Measurements from ENCODE around the gene COPS7A. TPM values are rescaled to one million over a fixed set of nuclear protein-coding genes. Genes with fewer than 3 reads are reported as not detected.

Gene COPS7A
- total RNA-seq, 1 experiment from 2014 or later: 67.8 TPM

DNA sequence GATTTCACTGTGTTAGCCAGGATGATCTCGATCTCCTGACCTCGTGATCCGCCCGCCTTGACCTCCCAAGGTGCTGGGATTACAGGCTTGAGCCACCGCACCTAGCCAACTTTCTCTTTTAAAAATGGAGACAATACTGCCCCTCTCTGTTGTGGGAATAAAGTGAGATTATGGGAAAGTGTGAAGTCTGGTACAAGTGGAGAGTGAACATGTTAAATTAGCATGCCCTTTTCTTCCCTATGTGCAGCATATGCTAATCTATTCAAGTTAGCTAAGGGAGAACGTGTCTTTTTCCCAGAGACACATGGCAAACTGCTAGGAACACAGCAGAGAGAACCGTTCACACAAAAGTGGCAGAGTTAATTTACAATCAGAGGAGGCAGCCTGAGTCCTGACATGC, 1.5 kb downstream of the COPS7A start:
- H3K4me1 ChIP-seq (ENCODE audit: control insufficient read depth in 1 of 2, insufficient read depth in 2 of 2, low read length in 2 of 2): peaks cover 5 to 26% of the 10 kb centered on the region in 2 experiments; a peak in 3 of 4 replicates
- ATAC-seq: no peak
- intact Hi-C loops (cut with micrococcal nuclease): no loop called here
- BruUV-seq (replicated peaks): no TSS peak
- ChIA-PET POLR2A (no interaction called here), RAD21 (ENCODE audit: low non-redundant PET in 1 of 2, low total read pairs in 2 of 2, uncharacterized antibody in 2 of 2, unreplicated experiment in 2 of 2) (interaction anchor here in 1 of 2 experiments (1.6 kb wide), 1 partner anchor 28 kb away, joined by 3 read pairs; the partner anchor contains the start of gene MLF2), CTCF (interaction anchor here (2.7 kb wide), 1 partner anchor 28 kb away, joined by 16 read pairs; the partner anchor contains the start of gene MLF2)
- no peak overlapping the region for H2AFZ ChIP-seq (ENCODE audit: low read depth, low read length, poor library complexity, severe bottlenecking)
- no peaks in the 10 kb centered on the region for H3K27me3 ChIP-seq (ENCODE audit: insufficient read depth, low read length)
- peak overlapping the region; percentile 100 for H3K4me2 ChIP-seq (ENCODE audit: low read length)
- TF ChIP-seq FOSL1 (IDR thresholded peaks at IDR 0.05; ENCODE audit: low read depth) (no peak), SP1 (IDR thresholded peaks at IDR 0.05; ENCODE audit: low read depth) (no peak), EZH2phosphoT487 (IDR thresholded peaks at IDR 0.05; ENCODE audit: borderline replicate concordance) (no peak)
- H3K9me3 ChIP-seq (ENCODE audit: control insufficient read depth in 1 of 2, insufficient read depth in 1 of 2, low read depth in 1 of 2, low read length in 2 of 2): no peaks in the 10 kb centered on the region
- peaks cover 17 to 20% of the 10 kb centered on the region in 2 experiments; a peak in 3 of 4 replicates for H3K36me3 ChIP-seq (ENCODE audit: control insufficient read depth in 1 of 2, insufficient read depth in 2 of 2, low read length in 2 of 2)
- no peak overlapping the region for H3K27ac ChIP-seq (ENCODE audit: low read depth, low read length)
- DNase-seq (ENCODE audit: low read depth, low spot score): no peak
- no peaks in the 10 kb centered on the region for H3K9me2 ChIP-seq (ENCODE audit: insufficient read depth)
- no peaks in the 10 kb centered on the region for H4K20me1 ChIP-seq (ENCODE audit: insufficient read depth)
- no peak overlapping the region for H3K9ac ChIP-seq (ENCODE audit: low read length)
- peaks cover 14% of the 10 kb centered on the region; the same call in 1 of the 2 replicates for H3K79me2 ChIP-seq (ENCODE audit: insufficient read depth, low read length)
- no peak overlapping the region for H3K4me3 ChIP-seq (replicated peaks in 1 of 2; ENCODE audit: low read depth in 1 of 2, low read length in 2 of 2)

DNA sequence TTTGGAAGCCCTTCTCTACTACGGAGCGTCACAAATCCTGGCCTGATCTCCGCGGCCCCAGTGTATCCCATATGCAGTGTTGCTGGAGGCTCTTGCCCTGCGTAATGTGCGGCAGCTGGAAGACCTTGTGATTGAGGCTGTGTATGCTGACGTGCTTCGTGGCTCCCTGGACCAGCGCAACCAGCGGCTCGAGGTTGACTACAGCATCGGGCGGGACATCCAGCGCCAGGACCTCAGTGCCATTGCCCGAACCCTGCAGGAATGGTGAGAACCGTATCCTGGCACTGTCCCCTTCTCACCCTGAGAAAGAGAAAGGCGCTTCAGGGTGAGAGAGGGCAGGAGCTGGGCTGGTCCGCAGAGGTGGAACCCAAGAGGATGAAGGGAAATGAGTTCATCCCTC, 5.3 kb downstream of the COPS7A start:
- Histone ChIP-seq H3K4me1 (ENCODE audit: control insufficient read depth in 1 of 2, insufficient read depth in 2 of 2, low read length in 2 of 2) (peaks cover 2 to 14% of the 10 kb centered on the region in 2 experiments; a peak in 3 of 4 replicates), H3K36me3 (ENCODE audit: control insufficient read depth in 1 of 2, insufficient read depth in 2 of 2, low read length in 2 of 2) (peaks cover 18 to 34% of the 10 kb centered on the region in 2 experiments; a peak in 3 of 4 replicates), H3K9me3 (ENCODE audit: control insufficient read depth in 1 of 2, insufficient read depth in 1 of 2, low read depth in 1 of 2, low read length in 2 of 2) (no peaks in the 10 kb centered on the region), H2AFZ (ENCODE audit: low read depth, low read length, poor library complexity, severe bottlenecking) (no peak overlapping the region), H3K27me3 (ENCODE audit: insufficient read depth, low read length) (no peaks in the 10 kb centered on the region), H3K9ac (ENCODE audit: low read length) (no peak overlapping the region), H3K4me3 (replicated peaks in 1 of 2; ENCODE audit: low read depth in 1 of 2, low read length in 2 of 2) (no peak overlapping the region), H3K79me2 (ENCODE audit: insufficient read depth, low read length) (peaks cover 14% of the 10 kb centered on the region; the same call in 1 of the 2 replicates), H4K20me1 (ENCODE audit: insufficient read depth) (no peaks in the 10 kb centered on the region), H3K27ac (ENCODE audit: low read depth, low read length) (no peak overlapping the region), H3K9me2 (ENCODE audit: insufficient read depth) (no peaks in the 10 kb centered on the region), H3K4me2 (ENCODE audit: low read length) (no peak overlapping the region)
- ATAC-seq (no peak), DNase-seq (ENCODE audit: low read depth, low spot score) (no peak)
- ChIA-PET POLR2A (no interaction called here), RAD21 (ENCODE audit: low non-redundant PET in 1 of 2, low total read pairs in 2 of 2, uncharacterized antibody in 2 of 2, unreplicated experiment in 2 of 2) (no interaction called here), CTCF (no interaction called here)
- BruUV-seq (replicated peaks): no TSS peak
- intact Hi-C loops (cut with micrococcal nuclease): no loop called here
- TF ChIP-seq ZNF274 (IDR thresholded peaks at IDR 0.05; ENCODE audit: low read depth, low read length): no peak
- TF ChIP-seq, protein P1, sequence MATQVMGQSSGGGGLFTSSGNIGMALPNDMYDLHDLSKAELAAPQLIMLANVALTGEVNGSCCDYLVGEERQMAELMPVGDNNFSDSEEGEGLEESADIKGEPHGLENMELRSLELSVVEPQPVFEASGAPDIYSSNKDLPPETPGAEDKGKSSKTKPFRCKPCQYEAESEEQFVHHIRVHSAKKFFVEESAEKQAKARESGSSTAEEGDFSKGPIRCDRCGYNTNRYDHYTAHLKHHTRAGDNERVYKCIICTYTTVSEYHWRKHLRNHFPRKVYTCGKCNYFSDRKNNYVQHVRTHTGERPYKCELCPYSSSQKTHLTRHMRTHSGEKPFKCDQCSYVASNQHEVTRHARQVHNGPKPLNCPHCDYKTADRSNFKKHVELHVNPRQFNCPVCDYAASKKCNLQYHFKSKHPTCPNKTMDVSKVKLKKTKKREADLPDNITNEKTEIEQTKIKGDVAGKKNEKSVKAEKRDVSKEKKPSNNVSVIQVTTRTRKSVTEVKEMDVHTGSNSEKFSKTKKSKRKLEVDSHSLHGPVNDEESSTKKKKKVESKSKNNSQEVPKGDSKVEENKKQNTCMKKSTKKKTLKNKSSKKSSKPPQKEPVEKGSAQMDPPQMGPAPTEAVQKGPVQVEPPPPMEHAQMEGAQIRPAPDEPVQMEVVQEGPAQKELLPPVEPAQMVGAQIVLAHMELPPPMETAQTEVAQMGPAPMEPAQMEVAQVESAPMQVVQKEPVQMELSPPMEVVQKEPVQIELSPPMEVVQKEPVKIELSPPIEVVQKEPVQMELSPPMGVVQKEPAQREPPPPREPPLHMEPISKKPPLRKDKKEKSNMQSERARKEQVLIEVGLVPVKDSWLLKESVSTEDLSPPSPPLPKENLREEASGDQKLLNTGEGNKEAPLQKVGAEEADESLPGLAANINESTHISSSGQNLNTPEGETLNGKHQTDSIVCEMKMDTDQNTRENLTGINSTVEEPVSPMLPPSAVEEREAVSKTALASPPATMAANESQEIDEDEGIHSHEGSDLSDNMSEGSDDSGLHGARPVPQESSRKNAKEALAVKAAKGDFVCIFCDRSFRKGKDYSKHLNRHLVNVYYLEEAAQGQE (IDR thresholded peaks at IDR 0.05; ENCODE audit: low read depth): no peak
- no peak for TF ChIP-seq RAD21 (IDR thresholded peaks at IDR 0.05; ENCODE audit: low read depth)
- TF ChIP-seq FOSL1 (IDR thresholded peaks at IDR 0.05; ENCODE audit: low read depth): no peak
- no peak for TF ChIP-seq EGR1 (IDR thresholded peaks at IDR 0.05; ENCODE audit: low read depth)
- TF ChIP-seq ELF1 (IDR thresholded peaks at IDR 0.05; ENCODE audit: borderline replicate concordance, low read depth): no peak
- TF ChIP-seq JUND (IDR thresholded peaks at IDR 0.05): no peak
- TF ChIP-seq ZFX (IDR thresholded peaks at IDR 0.05): no peak
- TF ChIP-seq, protein P2, sequence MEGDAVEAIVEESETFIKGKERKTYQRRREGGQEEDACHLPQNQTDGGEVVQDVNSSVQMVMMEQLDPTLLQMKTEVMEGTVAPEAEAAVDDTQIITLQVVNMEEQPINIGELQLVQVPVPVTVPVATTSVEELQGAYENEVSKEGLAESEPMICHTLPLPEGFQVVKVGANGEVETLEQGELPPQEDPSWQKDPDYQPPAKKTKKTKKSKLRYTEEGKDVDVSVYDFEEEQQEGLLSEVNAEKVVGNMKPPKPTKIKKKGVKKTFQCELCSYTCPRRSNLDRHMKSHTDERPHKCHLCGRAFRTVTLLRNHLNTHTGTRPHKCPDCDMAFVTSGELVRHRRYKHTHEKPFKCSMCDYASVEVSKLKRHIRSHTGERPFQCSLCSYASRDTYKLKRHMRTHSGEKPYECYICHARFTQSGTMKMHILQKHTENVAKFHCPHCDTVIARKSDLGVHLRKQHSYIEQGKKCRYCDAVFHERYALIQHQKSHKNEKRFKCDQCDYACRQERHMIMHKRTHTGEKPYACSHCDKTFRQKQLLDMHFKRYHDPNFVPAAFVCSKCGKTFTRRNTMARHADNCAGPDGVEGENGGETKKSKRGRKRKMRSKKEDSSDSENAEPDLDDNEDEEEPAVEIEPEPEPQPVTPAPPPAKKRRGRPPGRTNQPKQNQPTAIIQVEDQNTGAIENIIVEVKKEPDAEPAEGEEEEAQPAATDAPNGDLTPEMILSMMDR (IDR thresholded peaks at IDR 0.05 in 2 of 3, conservative IDR thresholded peaks at IDR 0.05 in 1 of 3; ENCODE audit: borderline replicate concordance in 1 of 3, insufficient read depth in 1 of 3, low read depth in 2 of 3, low read length in 2 of 3): no peak
- no peak for TF ChIP-seq EZH2phosphoT487 (IDR thresholded peaks at IDR 0.05; ENCODE audit: borderline replicate concordance)
- TF ChIP-seq YY1 (IDR thresholded peaks at IDR 0.05; ENCODE audit: extremely low read depth, insufficient replicate concordance, low read depth, low read length): no peak
- TF ChIP-seq, protein P3, sequence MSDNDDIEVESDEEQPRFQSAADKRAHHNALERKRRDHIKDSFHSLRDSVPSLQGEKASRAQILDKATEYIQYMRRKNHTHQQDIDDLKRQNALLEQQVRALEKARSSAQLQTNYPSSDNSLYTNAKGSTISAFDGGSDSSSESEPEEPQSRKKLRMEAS (IDR thresholded peaks at IDR 0.05): no peak
- TF ChIP-seq EZH2 (IDR thresholded peaks at IDR 0.05): no peak
- TF ChIP-seq SP1 (IDR thresholded peaks at IDR 0.05; ENCODE audit: low read depth): no peak

All from HCT116 (cell line).